HG03520 (cell line): ENCODE measurements around the gene NEGR1.

Experiments
- ATAC-seq: cut with Tn5 transposase; IDR thresholded peaks from one replicate; pipeline ENCODE4 v1.9.1; 2021; ENCODE audit warnings: mild to moderate bottlenecking, moderate library complexity; ENCODE audit not compliant: unreplicated experiment

Gene NEGR1

GRCh38 chr1:71788113-71788512, 494.2 kb downstream of the NEGR1 start:
- no peak for ATAC-seq

- no peak for ATAC-seq
These were observed 494.6 kb downstream of the NEGR1 start for GRCh38 chr1:71787699-71788098.

GRCh38 chr1:71786218-71786617, 496.1 kb downstream of the NEGR1 start:
- ATAC-seq = no peak

GRCh38 chr1:71785450-71785849, 496.9 kb downstream of the NEGR1 start:
- ATAC-seq = no peak

- no peak for ATAC-seq
These were observed 497.3 kb downstream of the NEGR1 start for GRCh38 chr1:71785000-71785399.

GRCh38 chr1:71784241-71784640, 498.1 kb downstream of the NEGR1 start:
- no peak for ATAC-seq

- no peak for ATAC-seq
These were observed 499.3 kb downstream of the NEGR1 start for GRCh38 chr1:71783071-71783470.

GRCh38 chr1:71781450-71781849, 500.9 kb downstream of the NEGR1 start:
- no peak for ATAC-seq

- peak; percentile 77 for ATAC-seq
These were observed 501.7 kb downstream of the NEGR1 start for GRCh38 chr1:71780681-71781080.

GRCh38 chr1:71778940-71779339, 503.4 kb downstream of the NEGR1 start:
- no peak for ATAC-seq

GRCh38 chr1:71777094-71777493, 505.2 kb downstream of the NEGR1 start:
- ATAC-seq = no peak

GRCh38 chr1:71774705-71775104, 507.6 kb downstream of the NEGR1 start:
- ATAC-seq = no peak

- ATAC-seq = no peak
These were observed 512.2 kb downstream of the NEGR1 start for GRCh38 chr1:71770121-71770520.

GRCh38 chr1:71766748-71767147, 515.6 kb downstream of the NEGR1 start:
- no peak for ATAC-seq

- ATAC-seq = no peak
These were observed 519.7 kb downstream of the NEGR1 start for GRCh38 chr1:71762514-71763255.

GRCh38 chr1:71755441-71755840, 526.9 kb downstream of the NEGR1 start:
- no peak for ATAC-seq

GRCh38 chr1:71753746-71754145, 528.6 kb downstream of the NEGR1 start:
- no peak for ATAC-seq

- no peak for ATAC-seq
These were observed 537.0 kb downstream of the NEGR1 start for GRCh38 chr1:71745326-71745725.

GRCh38 chr1:71743862-71744261, 538.5 kb downstream of the NEGR1 start:
- ATAC-seq = no peak

GRCh38 chr1:71738910-71739309, 543.4 kb downstream of the NEGR1 start:
- ATAC-seq = no peak

GRCh38 chr1:71738256-71738655, 544.1 kb downstream of the NEGR1 start:
- ATAC-seq = no peak

GRCh38 chr1:71737768-71738167, 544.6 kb downstream of the NEGR1 start:
- no peak for ATAC-seq

GRCh38 chr1:71733121-71733520, 549.2 kb downstream of the NEGR1 start:
- no peak for ATAC-seq
